C1 segment of cervical spinal cord (tissue), 14 donors: ENCODE measurements around the gene IL10.

Experiments
- DNase-seq, 14 donors: peaks; one replicate each; lab custom pipeline; 2025; lab: John Stamatoyannopoulos, UW

The IL10 gene

GRCh38 chr1:206735553-206736031 lies 36.7 kb downstream of the IL10 start:
- no peak for DNase-seq

- DNase-seq = peak in 5 of 14 donors; percentile 17 to 54 (median 27)
Measured at GRCh38 chr1:206734499-206735142, 37.7 kb downstream of the IL10 start.

- DNase-seq = no peak
Measured at GRCh38 chr1:206732992-206733391, 39.3 kb downstream of the IL10 start.

GRCh38 chr1:206732508-206732907 lies 39.8 kb downstream of the IL10 start:
- no peak for DNase-seq

GRCh38 chr1:206729507-206729906 lies 42.8 kb downstream of the IL10 start:
- no peak for DNase-seq

GRCh38 chr1:206729050-206729449 lies 43.2 kb downstream of the IL10 start:
- DNase-seq = no peak

- no peak for DNase-seq
Measured at GRCh38 chr1:206728697-206728987, 43.7 kb downstream of the IL10 start.

GRCh38 chr1:206727981-206728696 lies 44.2 kb downstream of the IL10 start:
- peak in 1 of 14 donors; percentile 18 for DNase-seq

GRCh38 chr1:206725109-206725963 lies 47.0 kb downstream of the IL10 start:
- DNase-seq = no peak

- DNase-seq = peak in 1 of 14 donors; percentile 66
Measured at GRCh38 chr1:206723805-206724472, 48.4 kb downstream of the IL10 start.

GRCh38 chr1:206723462-206723804 lies 48.9 kb downstream of the IL10 start:
- no peak for DNase-seq

GRCh38 chr1:206722751-206723461 lies 49.4 kb downstream of the IL10 start:
- DNase-seq = no peak

GRCh38 chr1:206721454-206721853 lies 50.8 kb downstream of the IL10 start:
- DNase-seq = no peak

- no peak for DNase-seq
Measured at GRCh38 chr1:206719169-206719839, 53.0 kb downstream of the IL10 start.

GRCh38 chr1:206717674-206717989 lies 54.7 kb downstream of the IL10 start:
- DNase-seq = no peak
